ENCODE results near the gene HRH2.

GRCh38 chr5:175692235-175692995 is 34.5 kb downstream of the HRH2 start:
- TF ChIP-seq CTCF (optimal IDR thresholded peaks at IDR 0.05 in 1 of 3, IDR thresholded peaks at IDR 0.05 in 1 of 3, conservative IDR thresholded peaks at IDR 0.05 in 1 of 3; ENCODE audit: extremely low read depth in 1 of 3, insufficient read depth in 2 of 3, low read length in 3 of 3), result no peak
- TF ChIP-seq EZH2 (IDR thresholded peaks at IDR 0.05; ENCODE audit: low read length), result no peak
